PC-3 (cell line): ENCODE measurements around the gene GABPA. TPM values are rescaled to one million over a fixed set of nuclear protein-coding genes. Genes with fewer than 3 reads are reported as not detected.

Source experiments
- ATAC-seq: fragments of 200-7000 bp; cut with Tn5 transposase; 2 replicates; pipeline ENCODE4 v1.9.1; 2020; ENCODE audit warnings: mild to moderate bottlenecking, moderate library complexity
- BruUV-seq: library from RNA; stranded (reverse); fragments of 400-500 nt; replicated peaks from 2 replicates; lab custom pipeline; 2021; lab: Mats Ljungman, UMichigan
- CTCF ChIA-PET: fragments of 300-600 bp; sonication (Branson Sonifier 250); formaldehyde crosslinking; loops from one replicate; lab custom pipeline; 2022; ENCODE audit warnings: antibody characterized with exemption; lab: Charles Lee
- POLR2A ChIA-PET: fragments of 300-600 bp; sonication (Branson Sonifier 250); formaldehyde crosslinking; loops from one replicate; lab custom pipeline; 2022; ENCODE audit warnings: antibody characterized with exemption; ENCODE audit not compliant: unreplicated experiment; lab: Charles Lee
- DNase-seq: peaks from one replicate; pipeline ENCODE4 v3.0.0-alpha.2; 2015
- H2AFZ ChIP-seq: fragments of 300-600 bp; sonication (generic); 2 replicates; pipeline ENCODE4 v1.6.0; 2016; ENCODE audit warnings: antibody characterized with exemption, low read length
- H3F3A ChIP-seq: fragments of 300-600 bp; sonication (generic); one replicate; pipeline ENCODE4 v1.6.0; 2017; ENCODE audit warnings: antibody characterized with exemption, low read length, control low read depth, mild to moderate bottlenecking; ENCODE audit not compliant: unreplicated experiment
- H3K27ac ChIP-seq: fragments of 300-600 bp; sonication (generic); 2 replicates; pipeline ENCODE4 v1.5.1; 2016; ENCODE audit warnings: mild to moderate bottlenecking, low read length
- H3K27me3 ChIP-seq: fragments of 300-600 bp; sonication (generic); 2 replicates; pipeline ENCODE4 v1.6.1; 2016; ENCODE audit warnings: low read length, mixed read lengths
- H3K36me3 ChIP-seq: fragments of 300-600 bp; sonication (generic); 2 replicates; pipeline ENCODE4 v1.6.1; 2016; ENCODE audit warnings: low read depth, mixed run types, low read length, mixed read lengths
- H3K4me1 ChIP-seq: fragments of 300-600 bp; sonication (generic); 2 replicates; pipeline ENCODE4 v1.5.1; 2016; ENCODE audit warnings: low read length; ENCODE audit not compliant: insufficient read depth
- H3K4me2 ChIP-seq: fragments of 300-600 bp; sonication (generic); 2 replicates; pipeline ENCODE4 v1.6.0; 2016; ENCODE audit warnings: low read length
- H3K4me3 ChIP-seq: fragments of 300-600 bp; sonication (generic); 2 replicates; pipeline ENCODE4 v1.5.1; 2016; ENCODE audit warnings: mild to moderate bottlenecking, low read length, mixed read lengths
- H3K79me2 ChIP-seq: fragments of 300-600 bp; sonication (generic); 2 replicates; pipeline ENCODE4 v1.6.1; 2017; ENCODE audit warnings: low read length, mixed read lengths
- H3K9ac ChIP-seq: fragments of 300-600 bp; sonication (generic); 2 replicates; pipeline ENCODE4 v1.6.0; 2016; ENCODE audit warnings: mild to moderate bottlenecking, low read length
- H3K9me2 ChIP-seq: fragments of 300-600 bp; sonication (generic); replicated peaks from 2 replicates; pipeline ENCODE4 v1.6.1; 2016; ENCODE audit warnings: mixed run types, low read length, mixed read lengths
- H3K9me3 ChIP-seq: fragments of 300-600 bp; sonication (generic); 2 replicates; pipeline ENCODE4 v1.6.1; 2016; ENCODE audit warnings: low read length, mixed read lengths
- H4K20me1 ChIP-seq: fragments of 300-600 bp; sonication (generic); 2 replicates; pipeline ENCODE4 v1.6.1; 2016; ENCODE audit warnings: low read length, mixed read lengths
- CTCF ChIP-seq: fragments of 300-600 bp; sonication (generic); conservative IDR thresholded peaks from 2 replicates; pipeline ENCODE4 v1.5.1; 2017; ENCODE audit warnings: antibody characterized with exemption, low read depth, mild to moderate bottlenecking, low read length
- EZH2 ChIP-seq: fragments of 300-600 bp; sonication (generic); IDR thresholded peaks from one replicate; pipeline ENCODE4 v1.6.1; 2017; ENCODE audit warnings: antibody characterized with exemption, mild to moderate bottlenecking, low read length; ENCODE audit not compliant: unreplicated experiment
- EZH2phosphoT487 ChIP-seq: fragments of 300-600 bp; sonication (generic); IDR thresholded peaks from 2 replicates; pipeline ENCODE4 v1.6.1; 2018; ENCODE audit warnings: mild to moderate bottlenecking, antibody characterized with exemption, low read length, borderline replicate concordance
- intact Hi-C: fragments of 100-400 bp; cut with micrococcal nuclease; formaldehyde crosslinking; loops from 2 replicates; pipeline ENCODE4 v1.9.0; 2023
- total RNA-seq: library from RNA; depleted of rRNA; stranded (reverse); fragments of >200 nt; gene quantifications from 2 replicates; pipeline ENCODE4 v1.2.3, GENCODE V29; 2014

Gene GABPA
- total RNA-seq, 1 experiment from 2014 or later: 19.0 TPM

- no peak for TF ChIP-seq CTCF
- no peak for TF ChIP-seq EZH2
- TF ChIP-seq EZH2phosphoT487: no peak
- Histone ChIP-seq H3F3A (no peaks in the 10 kb centered on the region), H3K4me3 (no peak overlapping the region), H4K20me1 (no peaks in the 10 kb centered on the region), H2AFZ (no peak overlapping the region), H3K4me2 (no peak overlapping the region), H3K79me2 (no peaks in the 10 kb centered on the region), H3K27me3 (no peaks in the 10 kb centered on the region), H3K36me3 (peaks cover 35% of the 10 kb centered on the region), H3K9me3 (no peaks in the 10 kb centered on the region), H3K9me2 (no peaks in the 10 kb centered on the region), H3K27ac (no peak overlapping the region), H3K4me1 (no peaks in the 10 kb centered on the region), H3K9ac (no peak overlapping the region)
- ChIA-PET POLR2A (no interaction called here), CTCF (no interaction called here)
- ATAC-seq: no peak
- BruUV-seq: no TSS peak
- intact Hi-C loops: no loop called here
- DNase-seq: no peak
Measured at GRCh38 chr21:25764065-25764464, 29.3 kb downstream of the GABPA start.

DNA sequence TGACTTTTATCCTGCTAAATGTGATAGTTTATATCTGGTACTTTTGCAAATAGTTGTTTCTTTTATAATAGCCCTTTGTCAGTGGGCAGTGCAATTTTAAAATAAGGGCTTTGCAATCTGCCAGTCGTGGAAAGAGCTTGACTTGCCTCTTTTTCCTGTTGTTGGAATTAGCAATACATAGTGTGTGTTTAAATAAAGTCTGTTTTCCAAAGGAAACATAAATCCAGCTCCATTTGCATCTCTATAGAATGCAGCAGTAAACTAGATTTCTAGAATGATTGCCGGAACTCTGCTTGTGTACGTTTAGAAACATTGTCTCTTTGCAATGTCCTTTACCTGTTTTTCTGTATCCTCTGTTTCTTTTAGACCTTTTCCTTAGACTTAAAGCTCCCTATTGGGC is 33.1 kb downstream of the GABPA start:
- Histone ChIP-seq H4K20me1 (no peaks in the 10 kb centered on the region), H3K4me1 (no peaks in the 10 kb centered on the region), H3K27me3 (no peaks in the 10 kb centered on the region), H3K9ac (no peak overlapping the region), H3K4me3 (no peak overlapping the region), H3K79me2 (no peaks in the 10 kb centered on the region), H3K36me3 (peaks cover 22% of the 10 kb centered on the region), H3K4me2 (no peak overlapping the region), H3K9me2 (no peaks in the 10 kb centered on the region), H3K27ac (no peak overlapping the region), H3K9me3 (no peaks in the 10 kb centered on the region), H2AFZ (no peak overlapping the region), H3F3A (no peaks in the 10 kb centered on the region)
- ATAC-seq (no peak), DNase-seq (no peak)
- intact Hi-C loops: no loop called here
- ChIA-PET CTCF (no interaction called here), POLR2A (no interaction called here)
- no TSS peak for BruUV-seq
- TF ChIP-seq EZH2 (no peak), EZH2phosphoT487 (no peak), CTCF (no peak)

GRCh38 chr21:25772686-25773085 is 37.9 kb downstream of the GABPA start:
- Histone ChIP-seq H3K9me2 (no peaks in the 10 kb centered on the region), H3K79me2 (no peaks in the 10 kb centered on the region), H3F3A (no peaks in the 10 kb centered on the region), H3K4me1 (no peaks in the 10 kb centered on the region), H3K9ac (no peak overlapping the region), H3K4me3 (no peak overlapping the region), H2AFZ (no peak overlapping the region), H3K27me3 (no peaks in the 10 kb centered on the region), H4K20me1 (no peaks in the 10 kb centered on the region), H3K9me3 (no peaks in the 10 kb centered on the region), H3K27ac (no peak overlapping the region), H3K36me3 (no peaks in the 10 kb centered on the region), H3K4me2 (no peak overlapping the region)
- intact Hi-C loops: no loop called here
- TF ChIP-seq CTCF: no peak
- TF ChIP-seq EZH2phosphoT487: no peak
- TF ChIP-seq EZH2: no peak
- DNase-seq: peak; percentile 11
- CTCF ChIA-PET: no interaction called here
- no peak for ATAC-seq
- POLR2A ChIA-PET: no interaction called here
- no TSS peak for BruUV-seq
